HepG2 (cell line): Measurements from ENCODE around the gene C2orf49. TPM values are rescaled to one million over a fixed set of nuclear protein-coding genes. Genes with fewer than 3 reads are reported as not detected.
A peak's percentile ranks its signal among the peaks of the same experiment; 100 is the strongest.

Source experiments
- CBFB ChIP-seq: sonication (generic); formaldehyde crosslinking; IDR thresholded peaks from 2 replicates; pipeline ENCODE4 v1.4.0; 2020; ENCODE audit warnings: missing genetic modification reagents
- ESRRA ChIP-seq: sonication (generic); formaldehyde crosslinking; IDR thresholded peaks from 2 replicates; pipeline ENCODE4 v1.5.1; 2020; ENCODE audit warnings: mild to moderate bottlenecking, low read depth, missing genetic modification reagents
- HOXA3 ChIP-seq: sonication (generic); formaldehyde crosslinking; IDR thresholded peaks from 2 replicates; pipeline ENCODE4 v1.5.0; 2020; ENCODE audit warnings: missing genetic modification reagents
- PCBP1 ChIP-seq: fragments of 200-400 bp; formaldehyde crosslinking; IDR thresholded peaks from 2 replicates; pipeline ENCODE4 v1.6.1; 2017; ENCODE audit warnings: mild to moderate bottlenecking, low read depth, low read length, borderline replicate concordance
- PHF8 ChIP-seq: sonication (generic); formaldehyde crosslinking; IDR thresholded peaks from 2 replicates; pipeline ENCODE4 v1.5.0; 2020; ENCODE audit warnings: missing genetic modification reagents
- RBM39 ChIP-seq: fragments of 200-400 bp; formaldehyde crosslinking; IDR thresholded peaks from one replicate; pipeline ENCODE4 v1.6.1; 2018; ENCODE audit warnings: antibody characterized with exemption, mild to moderate bottlenecking, low read depth, low read length; ENCODE audit not compliant: poor library complexity, severe bottlenecking
- RFXAP ChIP-seq: sonication (generic); formaldehyde crosslinking; IDR thresholded peaks from 2 replicates; pipeline ENCODE4 v1.4.0; 2020; ENCODE audit warnings: missing genetic modification reagents, borderline replicate concordance
- SIN3B ChIP-seq: fragments of 150-350 bp; IDR thresholded peaks from 2 replicates; pipeline ENCODE4 v1.6.1; 2014; ENCODE audit warnings: low read length
- TBX2 ChIP-seq: sonication (generic); formaldehyde crosslinking; IDR thresholded peaks from 2 replicates; pipeline ENCODE4 v1.5.0; 2020; ENCODE audit warnings: missing genetic modification reagents, mild to moderate bottlenecking, borderline replicate concordance
- TSC22D2 ChIP-seq: sonication (generic); formaldehyde crosslinking; IDR thresholded peaks from 2 replicates; pipeline ENCODE4 v1.5.1; 2020; ENCODE audit warnings: missing genetic modification reagents, mild to moderate bottlenecking, borderline replicate concordance
- ZFY ChIP-seq: sonication (generic); formaldehyde crosslinking; IDR thresholded peaks from 2 replicates; pipeline ENCODE4 v1.4.0; 2020; ENCODE audit warnings: missing genetic modification reagents
- ZFYVE20 ChIP-seq: sonication (generic); formaldehyde crosslinking; IDR thresholded peaks from 2 replicates; pipeline ENCODE4 v1.8.0; 2023; ENCODE audit warnings: low read depth, mild to moderate bottlenecking, moderate library complexity, missing genetic modification reagents, borderline replicate concordance
- ZNF292 ChIP-seq: sonication (generic); formaldehyde crosslinking; IDR thresholded peaks from 2 replicates; pipeline ENCODE4 v1.8.1; 2022; ENCODE audit warnings: mild to moderate bottlenecking, low read depth, missing genetic modification reagents, borderline replicate concordance
- ZNF766 ChIP-seq: sonication (generic); formaldehyde crosslinking; IDR thresholded peaks from 2 replicates; pipeline ENCODE4 v1.5.0; 2020; ENCODE audit warnings: missing genetic modification reagents, borderline replicate concordance
- ZNF792 ChIP-seq: IDR thresholded peaks from 2 replicates; pipeline ENCODE4 v1.6.1; 2016
- polyA plus RNA-seq, 8 experiments: library from polyadenylated mRNA; depleted of rRNA in 3 of 8; stranded (reverse) in 7 of 8; unstranded in 1 of 8; fragments of >200 nt; fragmentation: Illumina TruSeq in 4 of 8; extraction: Trizol in 4 of 8; gene quantifications; 2 replicates each; pipeline versions ENCODE4 v1.2.1 to v1.2.3, GENCODE V29; 2011 to 2016; ENCODE audit warnings: low read depth in 4 of 8, missing spikeins in 1 of 8, mixed read lengths in 1 of 8; ENCODE audit not compliant: insufficient read depth in 1 of 8
- total RNA-seq, 5 experiments: library from RNA; depleted of rRNA; stranded (reverse); fragments of >200 nt; fragmentation: Illumina TruSeq; extraction: Trizol; gene quantifications; 2 replicates each; pipeline ENCODE4 v1.2.3, GENCODE V29; 2016; ENCODE audit warnings: low read depth in 1 of 5
- TF ChIP-seq, protein P1 (sequence below): sonication (generic); formaldehyde crosslinking; IDR thresholded peaks from 2 replicates; pipeline ENCODE4 v1.5.1; 2020; ENCODE audit warnings: mild to moderate bottlenecking, missing genetic modification reagents, moderate library complexity
- TF ChIP-seq, protein P2 (sequence below): sonication (generic); formaldehyde crosslinking; IDR thresholded peaks from 2 replicates; pipeline ENCODE4 v1.8.1; 2023; ENCODE audit warnings: missing genetic modification reagents, inconsistent platforms, borderline replicate concordance
- TF ChIP-seq, protein P3 (sequence below): sonication (generic); formaldehyde crosslinking; IDR thresholded peaks from 2 replicates; pipeline ENCODE4 v1.4.0; 2020; ENCODE audit warnings: mild to moderate bottlenecking, low read depth, missing genetic modification reagents
- TF ChIP-seq, protein P4 (sequence below): sonication (generic); formaldehyde crosslinking; IDR thresholded peaks from 2 replicates; pipeline ENCODE4 v1.4.0; 2020; ENCODE audit warnings: mild to moderate bottlenecking, missing genetic modification reagents, borderline replicate concordance

C2orf49 gene
- total and polyA plus RNA-seq, 2 of the 13 experiments (the other 11 are each of a cell fraction or from before 2014, with no cell fraction given): 24.7 to 28.8 TPM

DNA sequence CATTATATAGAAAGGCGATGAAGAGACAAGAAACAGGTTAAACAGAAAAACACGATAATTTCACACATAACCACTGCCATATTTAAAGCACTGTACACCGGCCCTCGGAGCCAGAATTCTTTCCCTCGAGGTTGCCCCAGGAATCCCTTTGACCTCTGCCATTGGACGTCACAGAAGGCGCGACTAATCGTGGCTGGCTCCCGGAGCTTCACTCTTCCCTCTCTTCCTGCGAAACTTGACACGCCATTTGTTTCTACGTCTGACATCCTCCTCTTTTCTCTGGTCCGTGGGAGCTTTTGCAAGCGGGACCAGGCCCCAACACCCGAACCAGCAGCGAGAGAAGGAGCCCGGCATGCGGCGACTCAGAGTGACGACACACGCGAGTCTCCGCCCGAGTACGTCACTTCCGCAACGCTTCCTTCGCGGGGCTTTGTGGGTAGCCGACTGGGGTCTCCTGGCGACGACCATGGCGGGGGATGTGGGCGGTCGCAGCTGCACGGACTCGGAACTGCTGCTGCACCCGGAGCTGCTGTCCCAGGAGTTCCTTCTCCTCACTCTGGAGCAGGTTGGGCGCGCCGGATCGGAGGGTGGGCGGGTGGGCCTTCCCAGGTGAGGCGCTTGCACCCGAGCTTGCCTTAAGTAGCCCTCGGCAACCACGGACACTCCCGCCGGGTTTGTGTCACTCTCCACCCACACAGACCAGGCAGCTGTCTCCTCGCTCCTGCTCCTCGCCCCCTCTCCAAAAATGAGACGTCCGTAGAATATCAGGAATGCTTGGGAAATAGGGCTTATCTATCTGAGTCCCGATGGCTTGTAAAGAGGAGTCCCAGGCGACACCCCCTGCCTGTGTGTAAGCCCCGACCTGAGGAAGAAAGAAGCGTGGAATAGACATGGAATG is at the start of gene C2orf49 (continued):
- 0 out of 2 replicates have a peak, but pooled peaks have one; percentile 56 for TF ChIP-seq ESRRA (CRISPR knock-in tag)
- peak; percentile 90 for TF ChIP-seq PHF8 (CRISPR knock-in tag)
- no peak; the same call in 1 of the 2 replicates for TF ChIP-seq ZNF292 (CRISPR knock-in tag)
- TF ChIP-seq TSC22D2 (CRISPR knock-in tag): peak; percentile 70; the same call in 1 of the 2 replicates
- peak; percentile 98 for TF ChIP-seq HOXA3 (CRISPR knock-in tag)
- peak; percentile 87 for TF ChIP-seq CBFB (CRISPR knock-in tag)
- TF ChIP-seq PCBP1: 0 out of 2 replicates have a peak, but pooled peaks have one; percentile 57
- 0 out of 2 replicates have a peak, but pooled peaks have one; percentile 39 for TF ChIP-seq ZNF792 (CRISPR knock-in tag)
- TF ChIP-seq RFXAP (CRISPR knock-in tag): peak; percentile 39; the same call in 1 of the 2 replicates
- TF ChIP-seq ZFYVE20 (CRISPR knock-in tag): no peak
- TF ChIP-seq, protein P1, sequence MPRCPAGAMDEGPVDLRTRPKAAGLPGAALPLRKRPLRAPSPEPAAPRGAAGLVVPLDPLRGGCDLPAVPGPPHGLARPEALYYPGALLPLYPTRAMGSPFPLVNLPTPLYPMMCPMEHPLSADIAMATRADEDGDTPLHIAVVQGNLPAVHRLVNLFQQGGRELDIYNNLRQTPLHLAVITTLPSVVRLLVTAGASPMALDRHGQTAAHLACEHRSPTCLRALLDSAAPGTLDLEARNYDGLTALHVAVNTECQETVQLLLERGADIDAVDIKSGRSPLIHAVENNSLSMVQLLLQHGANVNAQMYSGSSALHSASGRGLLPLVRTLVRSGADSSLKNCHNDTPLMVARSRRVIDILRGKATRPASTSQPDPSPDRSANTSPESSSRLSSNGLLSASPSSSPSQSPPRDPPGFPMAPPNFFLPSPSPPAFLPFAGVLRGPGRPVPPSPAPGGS (CRISPR knock-in tag): peak; percentile 88
- no peak for TF ChIP-seq RBM39
- TF ChIP-seq, protein P2, sequence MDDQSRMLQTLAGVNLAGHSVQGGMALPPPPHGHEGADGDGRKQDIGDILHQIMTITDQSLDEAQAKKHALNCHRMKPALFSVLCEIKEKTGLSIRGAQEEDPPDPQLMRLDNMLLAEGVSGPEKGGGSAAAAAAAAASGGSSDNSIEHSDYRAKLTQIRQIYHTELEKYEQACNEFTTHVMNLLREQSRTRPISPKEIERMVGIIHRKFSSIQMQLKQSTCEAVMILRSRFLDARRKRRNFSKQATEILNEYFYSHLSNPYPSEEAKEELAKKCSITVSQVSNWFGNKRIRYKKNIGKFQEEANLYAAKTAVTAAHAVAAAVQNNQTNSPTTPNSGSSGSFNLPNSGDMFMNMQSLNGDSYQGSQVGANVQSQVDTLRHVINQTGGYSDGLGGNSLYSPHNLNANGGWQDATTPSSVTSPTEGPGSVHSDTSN: no peak
- TF ChIP-seq ZFY: peak; percentile 87
- TF ChIP-seq TBX2: peak; percentile 62; the same call in 1 of the 2 replicates
- TF ChIP-seq, protein P3, sequence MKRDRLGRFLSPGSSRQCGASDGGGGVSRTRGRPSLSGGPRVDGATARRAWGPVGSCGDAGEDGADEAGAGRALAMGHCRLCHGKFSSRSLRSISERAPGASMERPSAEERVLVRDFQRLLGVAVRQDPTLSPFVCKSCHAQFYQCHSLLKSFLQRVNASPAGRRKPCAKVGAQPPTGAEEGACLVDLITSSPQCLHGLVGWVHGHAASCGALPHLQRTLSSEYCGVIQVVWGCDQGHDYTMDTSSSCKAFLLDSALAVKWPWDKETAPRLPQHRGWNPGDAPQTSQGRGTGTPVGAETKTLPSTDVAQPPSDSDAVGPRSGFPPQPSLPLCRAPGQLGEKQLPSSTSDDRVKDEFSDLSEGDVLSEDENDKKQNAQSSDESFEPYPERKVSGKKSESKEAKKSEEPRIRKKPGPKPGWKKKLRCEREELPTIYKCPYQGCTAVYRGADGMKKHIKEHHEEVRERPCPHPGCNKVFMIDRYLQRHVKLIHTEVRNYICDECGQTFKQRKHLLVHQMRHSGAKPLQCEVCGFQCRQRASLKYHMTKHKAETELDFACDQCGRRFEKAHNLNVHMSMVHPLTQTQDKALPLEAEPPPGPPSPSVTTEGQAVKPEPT (CRISPR knock-in tag): peak; percentile 83; the same call in 1 of the 2 replicates
- TF ChIP-seq, protein P4, sequence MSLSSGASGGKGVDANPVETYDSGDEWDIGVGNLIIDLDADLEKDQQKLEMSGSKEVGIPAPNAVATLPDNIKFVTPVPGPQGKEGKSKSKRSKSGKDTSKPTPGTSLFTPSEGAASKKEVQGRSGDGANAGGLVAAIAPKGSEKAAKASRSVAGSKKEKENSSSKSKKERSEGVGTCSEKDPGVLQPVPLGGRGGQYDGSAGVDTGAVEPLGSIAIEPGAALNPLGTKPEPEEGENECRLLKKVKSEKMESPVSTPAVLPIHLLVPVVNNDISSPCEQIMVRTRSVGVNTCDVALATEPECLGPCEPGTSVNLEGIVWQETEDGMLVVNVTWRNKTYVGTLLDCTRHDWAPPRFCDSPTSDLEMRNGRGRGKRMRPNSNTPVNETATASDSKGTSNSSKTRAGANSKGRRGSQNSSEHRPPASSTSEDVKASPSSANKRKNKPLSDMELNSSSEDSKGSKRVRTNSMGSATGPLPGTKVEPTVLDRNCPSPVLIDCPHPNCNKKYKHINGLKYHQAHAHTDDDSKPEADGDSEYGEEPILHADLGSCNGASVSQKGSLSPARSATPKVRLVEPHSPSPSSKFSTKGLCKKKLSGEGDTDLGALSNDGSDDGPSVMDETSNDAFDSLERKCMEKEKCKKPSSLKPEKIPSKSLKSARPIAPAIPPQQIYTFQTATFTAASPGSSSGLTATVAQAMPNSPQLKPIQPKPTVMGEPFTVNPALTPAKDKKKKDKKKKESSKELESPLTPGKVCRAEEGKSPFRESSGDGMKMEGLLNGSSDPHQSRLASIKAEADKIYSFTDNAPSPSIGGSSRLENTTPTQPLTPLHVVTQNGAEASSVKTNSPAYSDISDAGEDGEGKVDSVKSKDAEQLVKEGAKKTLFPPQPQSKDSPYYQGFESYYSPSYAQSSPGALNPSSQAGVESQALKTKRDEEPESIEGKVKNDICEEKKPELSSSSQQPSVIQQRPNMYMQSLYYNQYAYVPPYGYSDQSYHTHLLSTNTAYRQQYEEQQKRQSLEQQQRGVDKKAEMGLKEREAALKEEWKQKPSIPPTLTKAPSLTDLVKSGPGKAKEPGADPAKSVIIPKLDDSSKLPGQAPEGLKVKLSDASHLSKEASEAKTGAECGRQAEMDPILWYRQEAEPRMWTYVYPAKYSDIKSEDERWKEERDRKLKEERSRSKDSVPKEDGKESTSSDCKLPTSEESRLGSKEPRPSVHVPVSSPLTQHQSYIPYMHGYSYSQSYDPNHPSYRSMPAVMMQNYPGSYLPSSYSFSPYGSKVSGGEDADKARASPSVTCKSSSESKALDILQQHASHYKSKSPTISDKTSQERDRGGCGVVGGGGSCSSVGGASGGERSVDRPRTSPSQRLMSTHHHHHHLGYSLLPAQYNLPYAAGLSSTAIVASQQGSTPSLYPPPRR (CRISPR knock-in tag): peak; percentile 34; the same call in 1 of the 2 replicates
- no peak for TF ChIP-seq ZNF766 (CRISPR knock-in tag)
- TF ChIP-seq SIN3B: peak; percentile 82
